Peyer's patch (tissue), 4 donors: ENCODE measurements around the gene HTRA1. TPM values are rescaled to one million over a fixed set of nuclear protein-coding genes. Genes with fewer than 3 reads are reported as not detected.

Source experiments
- DNase-seq, 3 donors: peaks; one replicate each; pipeline ENCODE4 v3.0.0-alpha.2; 2017 to 2019
- H3K27ac ChIP-seq, 4 donors: fragments of 200-600 bp; sonication (generic); one replicate each; pipeline ENCODE4 v1.5.1; 2016 to 2019
- H3K27me3 ChIP-seq, 2 donors: fragments of 200-600 bp; sonication (generic); one replicate each; pipeline ENCODE4 v1.5.1; 2019
- H3K36me3 ChIP-seq, 3 donors: fragments of 200-600 bp; sonication (generic); one replicate each; pipeline ENCODE4 v1.5.1; 2016 to 2019
- H3K4me1 ChIP-seq, 4 donors: fragments of 200-600 bp; sonication (generic); one replicate each; pipeline ENCODE4 v1.5.1; 2016 to 2019
- H3K4me3 ChIP-seq, 4 donors: fragments of 200-600 bp; sonication (generic); 1 replicate in 3 of 4; 2 replicates in 1 of 4; pipeline ENCODE4 v1.5.1; 2016 to 2019; ENCODE audit warnings: mild to moderate bottlenecking in 1 of 4
- H3K9me3 ChIP-seq, 4 donors: fragments of 200-600 bp; sonication (generic); one replicate each; pipeline ENCODE4 v1.5.1; 2016 to 2019; ENCODE audit warnings: mild to moderate bottlenecking in 1 of 4
- POLR2A ChIP-seq, 2 donors: fragments of 450-650 bp; IDR thresholded peaks; one replicate each; pipeline ENCODE4 v1.5.1; 2017; ENCODE audit warnings: antibody characterized with exemption in 2 of 2, mild to moderate bottlenecking in 2 of 2, moderate library complexity in 2 of 2
- total RNA-seq, 4 donors: library from RNA; depleted of rRNA; stranded (reverse); fragments of >200 nt; gene quantifications; one replicate each; pipeline ENCODE4 v1.1.0, GENCODE V29; 2016
- TF ChIP-seq, protein P1 (sequence below), 6 experiments: fragments of 450-650 bp in 4 of 6; fragments of 200-600 bp in 2 of 6; sonication (generic) in 1 of 6; IDR thresholded peaks; one replicate each; pipeline ENCODE4 v1.5.1; 2017 to 2019; ENCODE audit warnings: antibody characterized with exemption in 6 of 6, mild to moderate bottlenecking in 3 of 6, moderate library complexity in 1 of 6

The HTRA1 gene
- total RNA-seq, 4 donors from 2014 or later, result 12.3 to 26.1 (median 17.3) TPM

DNA sequence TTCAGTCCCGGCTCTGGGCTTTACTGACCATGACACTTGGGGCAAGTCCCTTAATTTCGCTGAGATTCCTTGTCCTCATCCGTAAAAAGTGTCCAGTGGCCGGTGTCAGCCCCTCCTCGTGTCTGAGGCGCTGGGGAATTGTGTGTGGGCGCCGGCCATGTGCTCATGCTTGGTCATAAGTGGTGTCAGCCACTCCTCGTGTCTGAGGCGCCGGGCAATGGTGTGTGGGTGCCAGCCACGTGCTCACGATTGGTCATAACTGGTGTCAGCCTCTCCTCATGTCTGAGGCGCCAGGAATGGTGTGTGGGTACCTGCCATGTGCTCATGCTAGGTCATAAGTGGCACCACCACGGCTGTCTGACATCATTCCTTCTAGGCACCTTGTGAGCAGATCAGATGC is 58.5 kb downstream of the HTRA1 start:
- TF ChIP-seq POLR2A (IDR thresholded peaks at IDR 0.05), result no peak
- TF ChIP-seq, protein P1, sequence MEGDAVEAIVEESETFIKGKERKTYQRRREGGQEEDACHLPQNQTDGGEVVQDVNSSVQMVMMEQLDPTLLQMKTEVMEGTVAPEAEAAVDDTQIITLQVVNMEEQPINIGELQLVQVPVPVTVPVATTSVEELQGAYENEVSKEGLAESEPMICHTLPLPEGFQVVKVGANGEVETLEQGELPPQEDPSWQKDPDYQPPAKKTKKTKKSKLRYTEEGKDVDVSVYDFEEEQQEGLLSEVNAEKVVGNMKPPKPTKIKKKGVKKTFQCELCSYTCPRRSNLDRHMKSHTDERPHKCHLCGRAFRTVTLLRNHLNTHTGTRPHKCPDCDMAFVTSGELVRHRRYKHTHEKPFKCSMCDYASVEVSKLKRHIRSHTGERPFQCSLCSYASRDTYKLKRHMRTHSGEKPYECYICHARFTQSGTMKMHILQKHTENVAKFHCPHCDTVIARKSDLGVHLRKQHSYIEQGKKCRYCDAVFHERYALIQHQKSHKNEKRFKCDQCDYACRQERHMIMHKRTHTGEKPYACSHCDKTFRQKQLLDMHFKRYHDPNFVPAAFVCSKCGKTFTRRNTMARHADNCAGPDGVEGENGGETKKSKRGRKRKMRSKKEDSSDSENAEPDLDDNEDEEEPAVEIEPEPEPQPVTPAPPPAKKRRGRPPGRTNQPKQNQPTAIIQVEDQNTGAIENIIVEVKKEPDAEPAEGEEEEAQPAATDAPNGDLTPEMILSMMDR (IDR thresholded peaks at IDR 0.05), result no peak
- H3K9me3 ChIP-seq, result no peaks in the 10 kb centered on the region

DNA sequence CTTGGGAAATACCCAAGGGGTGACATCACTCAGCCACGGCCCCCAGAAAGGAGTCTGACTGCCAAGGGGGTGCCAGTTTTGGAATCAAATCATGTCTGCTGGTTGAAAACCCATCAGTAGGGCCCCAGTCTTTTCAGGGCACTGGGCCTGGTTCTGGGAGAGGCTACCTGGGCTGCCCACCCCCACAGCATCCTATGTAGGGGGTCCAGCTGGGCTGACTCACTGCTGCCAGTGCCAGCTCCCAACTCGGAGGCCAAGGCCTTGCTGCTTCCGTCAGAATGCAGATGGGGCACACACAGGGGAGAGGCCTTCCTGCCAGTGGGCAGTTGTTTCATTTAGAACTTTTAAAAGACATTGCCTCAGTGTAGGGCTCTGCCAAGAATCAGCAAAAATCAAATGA is 59.7 kb downstream of the HTRA1 start:
- DNase-seq, result peak in 1 of 3 donors; percentile 2
- H3K4me1 ChIP-seq, result no peaks in the 10 kb centered on the region

More for the DNA sequence above, 58.5 kb downstream of the HTRA1 start:
- Histone ChIP-seq H3K27ac (no peak overlapping the region), H3K4me1 (peaks cover 0 to 9% (median 0%) of the 10 kb centered on the region in 4 donors), H3K4me3 (no peak overlapping the region), H3K36me3 (no peaks in the 10 kb centered on the region), H3K27me3 (no peaks in the 10 kb centered on the region)
- DNase-seq, result no peak

DNA sequence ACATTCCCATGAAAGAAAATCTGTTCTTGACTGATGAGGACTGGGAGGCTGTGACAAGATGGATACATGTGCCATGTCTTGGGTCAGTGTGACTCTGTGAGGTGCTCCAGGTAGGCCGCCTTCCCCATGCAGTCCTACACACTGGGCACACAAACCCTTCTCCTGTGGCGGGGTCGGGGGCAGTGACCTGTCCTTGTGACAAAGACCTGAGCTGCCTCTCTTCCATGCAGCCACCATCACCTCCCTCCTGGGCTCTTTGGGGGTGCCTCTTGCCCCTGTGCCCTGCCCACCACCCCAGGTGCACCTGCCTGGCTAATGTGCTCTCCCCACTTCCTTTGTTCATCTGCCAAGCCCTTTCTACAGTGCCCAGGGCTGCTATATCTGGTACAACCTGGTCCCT is 63.5 kb downstream of the HTRA1 start:
- Histone ChIP-seq H3K36me3 (no peaks in the 10 kb centered on the region), H3K9me3 (no peaks in the 10 kb centered on the region), H3K4me3 (no peak overlapping the region), H3K4me1 (no peaks in the 10 kb centered on the region), H3K27me3 (no peaks in the 10 kb centered on the region), H3K27ac (no peak overlapping the region)
- DNase-seq, result peak in 1 of 3 donors; percentile 22
- TF ChIP-seq, protein P1 (IDR thresholded peaks at IDR 0.05), result no peak
- no peak for TF ChIP-seq POLR2A (IDR thresholded peaks at IDR 0.05)

More for the DNA sequence above, 59.7 kb downstream of the HTRA1 start:
- H3K9me3 ChIP-seq, result no peaks in the 10 kb centered on the region
- no peak overlapping the region for H3K27ac ChIP-seq
- H3K27me3 ChIP-seq, result no peaks in the 10 kb centered on the region
- H3K36me3 ChIP-seq, result no peaks in the 10 kb centered on the region
- H3K4me3 ChIP-seq, result no peak overlapping the region
- no peak for TF ChIP-seq POLR2A (IDR thresholded peaks at IDR 0.05)
- TF ChIP-seq, protein P1 (IDR thresholded peaks at IDR 0.05), result no peak

DNA sequence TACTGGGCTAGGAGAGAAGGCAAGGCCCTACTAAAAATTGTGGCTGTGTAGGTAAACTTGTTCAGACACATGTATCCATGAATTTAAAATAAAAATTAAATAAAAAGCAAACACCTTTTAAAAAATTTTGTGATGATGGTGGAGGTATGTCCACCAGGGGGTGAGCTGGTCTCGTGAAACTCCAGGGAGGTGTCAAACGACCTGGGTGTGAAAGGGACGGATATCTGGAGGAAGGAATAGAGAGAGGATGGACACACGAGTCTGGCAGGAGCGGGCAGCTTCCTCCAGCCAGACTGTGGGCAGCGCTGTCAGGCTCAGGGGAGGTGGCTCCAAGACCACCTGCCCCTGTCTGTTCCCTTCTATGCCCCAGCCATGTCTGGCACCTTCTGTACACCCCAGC is 64.4 kb downstream of the HTRA1 start:
- no peaks in the 10 kb centered on the region for H3K9me3 ChIP-seq
- no peaks in the 10 kb centered on the region for H3K4me1 ChIP-seq
- H3K36me3 ChIP-seq, result no peaks in the 10 kb centered on the region
- H3K27ac ChIP-seq, result no peak overlapping the region
- no peak overlapping the region for H3K4me3 ChIP-seq
- TF ChIP-seq POLR2A (IDR thresholded peaks at IDR 0.05), result no peak
- TF ChIP-seq, protein P1 (IDR thresholded peaks at IDR 0.05), result peak in 4 of 6 experiments; percentile 31 to 73 (median 60)
- no peaks in the 10 kb centered on the region for H3K27me3 ChIP-seq
- DNase-seq, result peak in 1 of 3 donors; percentile 57

DNA sequence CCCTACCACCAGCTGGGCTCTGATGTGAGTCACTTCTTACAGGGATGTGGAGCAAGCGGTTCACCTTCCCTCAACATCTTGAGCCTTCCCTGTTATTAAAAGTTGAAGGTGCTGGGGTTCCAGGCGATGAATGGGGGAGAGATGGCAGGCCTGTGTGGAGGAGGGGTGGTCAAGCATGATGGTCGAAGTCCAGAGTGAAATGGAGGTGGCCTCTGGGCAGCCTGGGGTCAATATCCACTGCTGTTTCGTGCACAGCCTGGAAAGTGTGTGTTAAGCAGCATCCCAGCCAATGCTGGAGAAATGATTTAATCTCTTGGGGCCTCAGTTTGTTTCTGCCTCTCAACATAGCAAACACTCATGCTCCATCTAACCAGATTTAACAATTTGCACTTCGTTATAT is 65.5 kb downstream of the HTRA1 start:
- Histone ChIP-seq H3K4me1 (no peaks in the 10 kb centered on the region), H3K27ac (no peak overlapping the region), H3K4me3 (no peak overlapping the region), H3K27me3 (no peaks in the 10 kb centered on the region), H3K36me3 (no peaks in the 10 kb centered on the region), H3K9me3 (no peaks in the 10 kb centered on the region)
- no peak for TF ChIP-seq POLR2A (IDR thresholded peaks at IDR 0.05)
- TF ChIP-seq, protein P1 (IDR thresholded peaks at IDR 0.05), result no peak
- DNase-seq, result peak in 1 of 3 donors; percentile 38

DNA sequence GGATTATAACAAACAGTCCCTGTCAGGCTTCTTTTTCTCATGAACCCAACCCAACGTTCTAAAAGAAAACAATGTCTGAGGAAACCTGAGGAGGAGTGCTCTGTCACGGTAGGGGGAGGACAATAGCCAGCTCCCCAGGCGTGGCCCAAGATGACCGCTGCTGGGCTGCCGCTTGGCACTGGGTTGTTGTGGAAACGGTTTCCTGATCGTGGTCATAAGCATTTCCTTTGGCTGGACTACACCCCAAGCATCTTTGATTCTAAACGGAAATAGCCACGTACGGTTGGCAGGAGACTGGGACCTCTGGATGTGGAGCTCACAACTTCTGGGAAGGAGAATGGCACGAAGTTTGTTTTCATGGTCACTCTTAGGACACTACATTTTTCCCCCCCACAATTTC is 68.8 kb downstream of the HTRA1 start:
- H3K36me3 ChIP-seq, result no peaks in the 10 kb centered on the region
- H3K9me3 ChIP-seq, result no peaks in the 10 kb centered on the region
- no peak overlapping the region for H3K27ac ChIP-seq
- H3K27me3 ChIP-seq, result no peaks in the 10 kb centered on the region
- TF ChIP-seq, protein P1 (IDR thresholded peaks at IDR 0.05), result no peak
- TF ChIP-seq POLR2A (IDR thresholded peaks at IDR 0.05), result no peak
- peak in 1 of 3 donors; percentile 36 for DNase-seq
- peaks cover 0 to 5% (median 0%) of the 10 kb centered on the region in 4 donors for H3K4me1 ChIP-seq
- no peak overlapping the region for H3K4me3 ChIP-seq
